GM12878 (cell line): ENCODE data around the gene CCDC47. TPM values are rescaled to one million over a fixed set of nuclear protein-coding genes. Genes with fewer than 3 reads are reported as not detected.

ENCODE experiments used
- BACH1 ChIP-seq: fragments of 450-650 bp; IDR thresholded peaks from 2 replicates; pipeline ENCODE4 v1.6.1; 2017; ENCODE audit warnings: mild to moderate bottlenecking, borderline replicate concordance
- BMI1 ChIP-seq: fragments of 450-650 bp; IDR thresholded peaks from 2 replicates; pipeline ENCODE4 v1.6.1; 2016; ENCODE audit warnings: mild to moderate bottlenecking, moderate library complexity, borderline replicate concordance
- ETV6 ChIP-seq, 2 experiments: fragments of 450-650 bp in 1 of 2; IDR thresholded peaks in 1 of 2; conservative IDR thresholded peaks in 1 of 2; 2 replicates each; pipeline ENCODE4 v1.6.1; 2014; ENCODE audit warnings: antibody characterized with exemption in 1 of 2, borderline replicate concordance in 1 of 2, low read depth in 1 of 2, mild to moderate bottlenecking in 1 of 2, moderate library complexity in 1 of 2
- FOXM1 ChIP-seq: IDR thresholded peaks from 2 replicates; pipeline ENCODE4 v1.6.1; 2012; ENCODE audit warnings: low read depth, mild to moderate bottlenecking, inconsistent platforms, low read length, moderate library complexity
- HDGF ChIP-seq: fragments of 450-650 bp; IDR thresholded peaks from 2 replicates; pipeline ENCODE4 v1.6.1; 2016; ENCODE audit warnings: antibody characterized with exemption
- MEF2A ChIP-seq: IDR thresholded peaks from 2 replicates; pipeline ENCODE4 v1.6.1; 2011; ENCODE audit warnings: low read depth, mild to moderate bottlenecking, low read length, moderate library complexity; ENCODE audit not compliant: insufficient read depth
- NFXL1 ChIP-seq: fragments of 450-650 bp; IDR thresholded peaks from 2 replicates; pipeline ENCODE4 v1.6.1; 2017; ENCODE audit warnings: antibody characterized with exemption, mild to moderate bottlenecking, borderline replicate concordance
- PML ChIP-seq: IDR thresholded peaks from 2 replicates; pipeline ENCODE4 v1.6.1; 2012; ENCODE audit warnings: low read length, inconsistent platforms
- POLR2A ChIP-seq: IDR thresholded peaks from 2 replicates; pipeline ENCODE4 v1.6.1; 2011; ENCODE audit warnings: low read depth, mild to moderate bottlenecking, low read length
- POLR2AphosphoS5 ChIP-seq: IDR thresholded peaks from 2 replicates; pipeline ENCODE4 v1.6.1; 2011; ENCODE audit warnings: mild to moderate bottlenecking, low read length, inconsistent platforms
- RAD51 ChIP-seq: fragments of 450-650 bp; IDR thresholded peaks from 2 replicates; pipeline ENCODE4 v1.6.1; 2016; ENCODE audit warnings: moderate library complexity, mild to moderate bottlenecking, inconsistent platforms
- SIX5 ChIP-seq: IDR thresholded peaks from 2 replicates; pipeline ENCODE4 v1.6.1; 2011; ENCODE audit warnings: mild to moderate bottlenecking, low read depth, low read length, moderate library complexity; ENCODE audit not compliant: severe bottlenecking
- SUPT20H ChIP-seq: IDR thresholded peaks from 2 replicates; pipeline ENCODE4 v1.6.1; 2011; ENCODE audit warnings: low read depth, mild to moderate bottlenecking, low read length, moderate library complexity, borderline replicate concordance; ENCODE audit not compliant: control insufficient read depth
- ZNF274 ChIP-seq: IDR thresholded peaks from one replicate; pipeline ENCODE4 v1.8.0; 2011; ENCODE audit not compliant: insufficient read length, insufficient read depth
- polyA plus RNA-seq, 11 experiments: library from polyadenylated mRNA; depleted of rRNA in 4 of 11; unstranded in 6 of 11; stranded (reverse) in 5 of 11; fragments of >200 nt; fragmentation: Nextera tagmentation in 4 of 11; fragmentation: Illumina TruSeq in 1 of 11; extraction: Ambion mirVana in 4 of 11; extraction: Trizol in 1 of 11; gene quantifications; 1 replicate in 1 of 11; 2 replicates in 10 of 11; pipeline versions ENCODE4 v1.2.1 to v1.2.3, GENCODE V29; 2011 to 2016; ENCODE audit warnings: inconsistent platforms in 2 of 11, missing spikeins in 2 of 11, low read depth in 1 of 11
- total RNA-seq, 4 experiments: library from RNA; depleted of rRNA in 3 of 4; stranded (reverse); fragments of >200 nt in 3 of 4; fragmentation: Illumina TruSeq in 1 of 4; extraction: Trizol in 1 of 4; gene quantifications; 2 replicates each; pipeline versions ENCODE4 v1.2.1 to v1.2.3, GENCODE V29; 2013 to 2021
- TF ChIP-seq, protein P1 (sequence below): IDR thresholded peaks from 2 replicates; pipeline ENCODE4 v1.6.1; 2011; ENCODE audit warnings: mild to moderate bottlenecking, low read depth, low read length, moderate library complexity; ENCODE audit not compliant: insufficient replicate concordance
- TF ChIP-seq, protein P2 (sequence below): IDR thresholded peaks from 2 replicates; pipeline ENCODE4 v1.6.1; 2012; ENCODE audit warnings: improper control_type of control experiment, low read depth, low read length; ENCODE audit not compliant: insufficient replicate concordance
- TF ChIP-seq, protein P3 (sequence below): IDR thresholded peaks from 2 replicates; pipeline ENCODE4 v1.6.1; 2012; ENCODE audit warnings: low read depth, low read length, improper control_type of control experiment
- TF ChIP-seq, protein P4 (sequence below): fragments of 450-650 bp; IDR thresholded peaks from 2 replicates; pipeline ENCODE4 v1.6.1; 2016; ENCODE audit warnings: mild to moderate bottlenecking
- TF ChIP-seq, protein P5 (sequence below): IDR thresholded peaks from 2 replicates; pipeline ENCODE4 v1.6.1; 2011; ENCODE audit warnings: borderline replicate concordance, low read depth, mild to moderate bottlenecking, moderate library complexity, mixed read lengths, low read length; ENCODE audit not compliant: insufficient read depth; ENCODE audit errors: extremely low read length

The CCDC47 gene
- total and polyA plus RNA-seq, 10 of the 15 experiments (the other 5 are each of a cell fraction or from before 2014, with no cell fraction given), result 13.6 to 81.4 (median 58.9) TPM

DNA sequence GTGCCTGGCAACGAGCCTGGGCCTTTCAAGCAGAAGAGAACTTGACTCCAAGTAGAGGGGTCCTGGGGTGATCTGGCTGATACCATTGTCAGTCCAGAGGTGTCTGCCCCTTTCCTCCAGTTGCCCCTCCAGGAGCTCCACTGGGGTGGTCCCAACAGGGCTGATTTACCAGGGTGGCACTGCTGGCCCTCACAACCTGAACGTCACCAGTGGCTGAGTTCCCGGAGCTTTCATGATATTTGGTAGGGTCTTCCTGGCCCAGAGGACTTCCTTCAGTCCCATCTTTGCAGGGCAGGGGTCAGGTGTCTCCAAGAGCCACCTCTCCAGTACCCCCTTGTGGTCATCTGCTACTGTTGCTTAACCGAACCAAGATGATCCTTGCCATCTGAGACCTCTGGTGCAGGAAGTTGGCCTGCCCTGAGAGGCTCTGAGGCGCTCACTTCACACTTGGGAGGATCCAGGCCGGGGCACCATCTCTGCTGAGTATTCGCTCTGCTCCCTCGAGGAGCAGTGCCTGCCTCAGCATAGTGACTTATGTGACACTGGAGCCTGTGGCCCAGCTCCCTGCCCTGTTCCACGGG, 76.9 kb downstream of the CCDC47 start (continued):
- no peak for TF ChIP-seq NFXL1
- no peak for TF ChIP-seq BMI1
- no peak for TF ChIP-seq FOXM1
- TF ChIP-seq RAD51, result no peak
- no peak for TF ChIP-seq ZNF274
- TF ChIP-seq, protein P1, sequence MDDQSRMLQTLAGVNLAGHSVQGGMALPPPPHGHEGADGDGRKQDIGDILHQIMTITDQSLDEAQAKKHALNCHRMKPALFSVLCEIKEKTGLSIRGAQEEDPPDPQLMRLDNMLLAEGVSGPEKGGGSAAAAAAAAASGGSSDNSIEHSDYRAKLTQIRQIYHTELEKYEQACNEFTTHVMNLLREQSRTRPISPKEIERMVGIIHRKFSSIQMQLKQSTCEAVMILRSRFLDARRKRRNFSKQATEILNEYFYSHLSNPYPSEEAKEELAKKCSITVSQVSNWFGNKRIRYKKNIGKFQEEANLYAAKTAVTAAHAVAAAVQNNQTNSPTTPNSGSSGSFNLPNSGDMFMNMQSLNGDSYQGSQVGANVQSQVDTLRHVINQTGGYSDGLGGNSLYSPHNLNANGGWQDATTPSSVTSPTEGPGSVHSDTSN, result no peak
- no peak for TF ChIP-seq MEF2A
- TF ChIP-seq, protein P2, sequence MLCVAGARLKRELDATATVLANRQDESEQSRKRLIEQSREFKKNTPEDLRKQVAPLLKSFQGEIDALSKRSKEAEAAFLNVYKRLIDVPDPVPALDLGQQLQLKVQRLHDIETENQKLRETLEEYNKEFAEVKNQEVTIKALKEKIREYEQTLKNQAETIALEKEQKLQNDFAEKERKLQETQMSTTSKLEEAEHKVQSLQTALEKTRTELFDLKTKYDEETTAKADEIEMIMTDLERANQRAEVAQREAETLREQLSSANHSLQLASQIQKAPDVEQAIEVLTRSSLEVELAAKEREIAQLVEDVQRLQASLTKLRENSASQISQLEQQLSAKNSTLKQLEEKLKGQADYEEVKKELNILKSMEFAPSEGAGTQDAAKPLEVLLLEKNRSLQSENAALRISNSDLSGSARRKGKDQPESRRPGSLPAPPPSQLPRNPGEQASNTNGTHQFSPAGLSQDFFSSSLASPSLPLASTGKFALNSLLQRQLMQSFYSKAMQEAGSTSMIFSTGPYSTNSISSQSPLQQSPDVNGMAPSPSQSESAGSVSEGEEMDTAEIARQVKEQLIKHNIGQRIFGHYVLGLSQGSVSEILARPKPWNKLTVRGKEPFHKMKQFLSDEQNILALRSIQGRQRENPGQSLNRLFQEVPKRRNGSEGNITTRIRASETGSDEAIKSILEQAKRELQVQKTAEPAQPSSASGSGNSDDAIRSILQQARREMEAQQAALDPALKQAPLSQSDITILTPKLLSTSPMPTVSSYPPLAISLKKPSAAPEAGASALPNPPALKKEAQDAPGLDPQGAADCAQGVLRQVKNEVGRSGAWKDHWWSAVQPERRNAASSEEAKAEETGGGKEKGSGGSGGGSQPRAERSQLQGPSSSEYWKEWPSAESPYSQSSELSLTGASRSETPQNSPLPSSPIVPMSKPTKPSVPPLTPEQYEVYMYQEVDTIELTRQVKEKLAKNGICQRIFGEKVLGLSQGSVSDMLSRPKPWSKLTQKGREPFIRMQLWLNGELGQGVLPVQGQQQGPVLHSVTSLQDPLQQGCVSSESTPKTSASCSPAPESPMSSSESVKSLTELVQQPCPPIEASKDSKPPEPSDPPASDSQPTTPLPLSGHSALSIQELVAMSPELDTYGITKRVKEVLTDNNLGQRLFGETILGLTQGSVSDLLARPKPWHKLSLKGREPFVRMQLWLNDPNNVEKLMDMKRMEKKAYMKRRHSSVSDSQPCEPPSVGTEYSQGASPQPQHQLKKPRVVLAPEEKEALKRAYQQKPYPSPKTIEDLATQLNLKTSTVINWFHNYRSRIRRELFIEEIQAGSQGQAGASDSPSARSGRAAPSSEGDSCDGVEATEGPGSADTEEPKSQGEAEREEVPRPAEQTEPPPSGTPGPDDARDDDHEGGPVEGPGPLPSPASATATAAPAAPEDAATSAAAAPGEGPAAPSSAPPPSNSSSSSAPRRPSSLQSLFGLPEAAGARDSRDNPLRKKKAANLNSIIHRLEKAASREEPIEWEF, result no peak
- TF ChIP-seq SUPT20H, result no peak
- no peak for TF ChIP-seq SIX5
- TF ChIP-seq ETV6 (conservative IDR thresholded peaks at IDR 0.05 in 1 of 2, IDR thresholded peaks at IDR 0.05 in 1 of 2; ENCODE audit: borderline replicate concordance in 1 of 2, low read depth in 1 of 2), result no peak
- 0 out of 2 replicates have a peak, but pooled peaks have one; percentile 11 for TF ChIP-seq BACH1
- peak; percentile 11; the same call in 1 of the 2 replicates for TF ChIP-seq POLR2AphosphoS5
- TF ChIP-seq, protein P3, sequence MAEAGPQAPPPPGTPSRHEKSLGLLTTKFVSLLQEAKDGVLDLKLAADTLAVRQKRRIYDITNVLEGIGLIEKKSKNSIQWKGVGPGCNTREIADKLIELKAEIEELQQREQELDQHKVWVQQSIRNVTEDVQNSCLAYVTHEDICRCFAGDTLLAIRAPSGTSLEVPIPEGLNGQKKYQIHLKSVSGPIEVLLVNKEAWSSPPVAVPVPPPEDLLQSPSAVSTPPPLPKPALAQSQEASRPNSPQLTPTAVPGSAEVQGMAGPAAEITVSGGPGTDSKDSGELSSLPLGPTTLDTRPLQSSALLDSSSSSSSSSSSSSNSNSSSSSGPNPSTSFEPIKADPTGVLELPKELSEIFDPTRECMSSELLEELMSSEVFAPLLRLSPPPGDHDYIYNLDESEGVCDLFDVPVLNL, result no peak
- 0 out of 2 replicates have a peak, but pooled peaks have one; percentile 7 for TF ChIP-seq PML
- TF ChIP-seq, protein P4, sequence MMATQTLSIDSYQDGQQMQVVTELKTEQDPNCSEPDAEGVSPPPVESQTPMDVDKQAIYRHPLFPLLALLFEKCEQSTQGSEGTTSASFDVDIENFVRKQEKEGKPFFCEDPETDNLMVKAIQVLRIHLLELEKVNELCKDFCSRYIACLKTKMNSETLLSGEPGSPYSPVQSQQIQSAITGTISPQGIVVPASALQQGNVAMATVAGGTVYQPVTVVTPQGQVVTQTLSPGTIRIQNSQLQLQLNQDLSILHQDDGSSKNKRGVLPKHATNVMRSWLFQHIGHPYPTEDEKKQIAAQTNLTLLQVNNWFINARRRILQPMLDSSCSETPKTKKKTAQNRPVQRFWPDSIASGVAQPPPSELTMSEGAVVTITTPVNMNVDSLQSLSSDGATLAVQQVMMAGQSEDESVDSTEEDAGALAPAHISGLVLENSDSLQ, result no peak
- TF ChIP-seq POLR2A, result peak; percentile 66; the same call in 1 of the 2 replicates
- no peak for TF ChIP-seq HDGF
- TF ChIP-seq, protein P5, sequence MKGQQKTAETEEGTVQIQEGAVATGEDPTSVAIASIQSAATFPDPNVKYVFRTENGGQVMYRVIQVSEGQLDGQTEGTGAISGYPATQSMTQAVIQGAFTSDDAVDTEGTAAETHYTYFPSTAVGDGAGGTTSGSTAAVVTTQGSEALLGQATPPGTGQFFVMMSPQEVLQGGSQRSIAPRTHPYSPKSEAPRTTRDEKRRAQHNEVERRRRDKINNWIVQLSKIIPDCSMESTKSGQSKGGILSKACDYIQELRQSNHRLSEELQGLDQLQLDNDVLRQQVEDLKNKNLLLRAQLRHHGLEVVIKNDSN, result no peak
